Activated naive CD4-positive, alpha-beta T cell treated with anti-CD3 and anti-CD28 coated beads for 36 hours (primary cell): Measurements from ENCODE around the gene PAPPA. TPM values are rescaled to one million over a fixed set of nuclear protein-coding genes. Genes with fewer than 3 reads are reported as not detected.

Experiments
- CTCF ChIA-PET: fragments of 350-600 bp; sonication (Branson Sonifier 250); formaldehyde crosslinking; loops from one replicate; lab custom pipeline; 2021; ENCODE audit warnings: antibody characterized with exemption; lab: Charles Lee
- DNase-seq: peaks from one replicate; pipeline ENCODE4 v3.0.0-alpha.2; 2020
- H3K27ac Mint-ChIP-seq: one replicate; pipeline ENCODE4 v1.8.0; 2021; ENCODE audit warnings: mild to moderate bottlenecking, mixed read lengths
- H3K27me3 Mint-ChIP-seq: one replicate; pipeline ENCODE4 v1.8.0; 2021; ENCODE audit warnings: low read depth, mixed read lengths
- H3K36me3 Mint-ChIP-seq: one replicate; pipeline ENCODE4 v1.8.0; 2021; ENCODE audit warnings: low read depth, mixed read lengths
- H3K4me1 Mint-ChIP-seq: one replicate; pipeline ENCODE4 v1.8.0; 2021; ENCODE audit warnings: low read depth, mixed read lengths
- H3K4me3 Mint-ChIP-seq: one replicate; pipeline ENCODE4 v1.8.0; 2021; ENCODE audit warnings: mild to moderate bottlenecking, moderate library complexity, mixed read lengths
- H3K9me3 Mint-ChIP-seq: one replicate; pipeline ENCODE4 v1.8.0; 2021; ENCODE audit warnings: mixed read lengths
- intact Hi-C: fragments of 100-400 bp; cut with micrococcal nuclease; formaldehyde crosslinking; loops from one replicate; pipeline ENCODE4 v1.15.1; 2023
- total RNA-seq, 2 experiments: library from RNA; stranded (reverse); gene quantifications; one replicate each; pipeline ENCODE4 v1.2.3, GENCODE V29; 2021

Gene PAPPA
- total RNA-seq, 2 experiments from 2014 or later: not detected

GRCh38 chr9:116142706-116143492 lies 10.7 kb upstream of the PAPPA start:
- no peak for DNase-seq
- Mint-ChIP-seq H3K36me3 (no peaks in the 10 kb centered on the region), H3K9me3 (no peaks in the 10 kb centered on the region), H3K27ac (no peak overlapping the region), H3K4me3 (no peak overlapping the region), H3K4me1 (no peaks in the 10 kb centered on the region), H3K27me3 (peaks cover 15% of the 10 kb centered on the region)
- CTCF ChIA-PET: no interaction called here
- intact Hi-C loops: no loop called here

- DNase-seq: no peak
- peaks cover 18% of the 10 kb centered on the region for H3K27me3 Mint-ChIP-seq
Measured at GRCh38 chr9:116144038-116144437, 9.6 kb upstream of the PAPPA start.

GRCh38 chr9:116144555-116144954 lies 9.0 kb upstream of the PAPPA start:
- no peaks in the 10 kb centered on the region for H3K9me3 Mint-ChIP-seq
- intact Hi-C loops: no loop called here
- no peaks in the 10 kb centered on the region for H3K36me3 Mint-ChIP-seq
- H3K27me3 Mint-ChIP-seq: peaks cover 21% of the 10 kb centered on the region
- no peak overlapping the region for H3K4me3 Mint-ChIP-seq
- no peaks in the 10 kb centered on the region for H3K4me1 Mint-ChIP-seq
- no peak for DNase-seq
- CTCF ChIA-PET: interaction anchor here (0.5 kb wide), 1 partner anchor 338 kb away, joined by 5 read pairs; no protein-coding TSS in a partner anchor
- H3K27ac Mint-ChIP-seq: no peak overlapping the region

More at GRCh38 chr9:116144038-116144437, 9.6 kb upstream of the PAPPA start:
- intact Hi-C loops: no loop called here
- no peaks in the 10 kb centered on the region for H3K9me3 Mint-ChIP-seq
- no peak overlapping the region for H3K27ac Mint-ChIP-seq
- CTCF ChIA-PET: no interaction called here
- H3K4me3 Mint-ChIP-seq: no peak overlapping the region
- H3K4me1 Mint-ChIP-seq: no peaks in the 10 kb centered on the region
- no peaks in the 10 kb centered on the region for H3K36me3 Mint-ChIP-seq

- Mint-ChIP-seq H3K36me3 (no peaks in the 10 kb centered on the region), H3K4me1 (no peaks in the 10 kb centered on the region), H3K27ac (no peak overlapping the region), H3K9me3 (no peaks in the 10 kb centered on the region), H3K27me3 (peaks cover 24% of the 10 kb centered on the region), H3K4me3 (no peak overlapping the region)
- CTCF ChIA-PET: interaction anchor here (0.5 kb wide), 1 partner anchor 338 kb away, joined by 5 read pairs; no protein-coding TSS in a partner anchor
- intact Hi-C loops: no loop called here
- DNase-seq: no peak
Measured at GRCh38 chr9:116145036-116145435, 8.6 kb upstream of the PAPPA start.

- CTCF ChIA-PET: no interaction called here
- no peak overlapping the region for H3K4me3 Mint-ChIP-seq
- H3K4me1 Mint-ChIP-seq: no peaks in the 10 kb centered on the region
Measured at GRCh38 chr9:116147821-116148220, 5.8 kb upstream of the PAPPA start.

GRCh38 chr9:116149844-116150243 lies 3.7 kb upstream of the PAPPA start:
- intact Hi-C loops: loop anchor here (2.0 kb wide), 1 partner anchor 557 kb away; no protein-coding TSS in a partner anchor
- no peaks in the 10 kb centered on the region for H3K9me3 Mint-ChIP-seq
- CTCF ChIA-PET: interaction anchor here (1.0 kb wide), 1 partner anchor 345 kb away, joined by 3 read pairs; no protein-coding TSS in a partner anchor
- no peak overlapping the region for H3K4me3 Mint-ChIP-seq
- no peak for DNase-seq
- H3K27me3 Mint-ChIP-seq: peaks cover 50% of the 10 kb centered on the region
- no peaks in the 10 kb centered on the region for H3K36me3 Mint-ChIP-seq
- no peak overlapping the region for H3K27ac Mint-ChIP-seq
- H3K4me1 Mint-ChIP-seq: peaks cover 5% of the 10 kb centered on the region

More at GRCh38 chr9:116147821-116148220, 5.8 kb upstream of the PAPPA start:
- no peak for DNase-seq
- no peaks in the 10 kb centered on the region for H3K9me3 Mint-ChIP-seq
- H3K36me3 Mint-ChIP-seq: no peaks in the 10 kb centered on the region
- intact Hi-C loops: loop anchor here (2.0 kb wide), 1 partner anchor 555 kb away; no protein-coding TSS in a partner anchor
- peaks cover 43% of the 10 kb centered on the region for H3K27me3 Mint-ChIP-seq
- H3K27ac Mint-ChIP-seq: no peak overlapping the region

- no peak for DNase-seq
- no peaks in the 10 kb centered on the region for H3K36me3 Mint-ChIP-seq
- intact Hi-C loops: no loop called here
- H3K9me3 Mint-ChIP-seq: no peaks in the 10 kb centered on the region
- H3K27me3 Mint-ChIP-seq: peaks cover 62% of the 10 kb centered on the region
- peaks cover 15% of the 10 kb centered on the region for H3K4me1 Mint-ChIP-seq
- no peak overlapping the region for H3K27ac Mint-ChIP-seq
- CTCF ChIA-PET: no interaction called here
- H3K4me3 Mint-ChIP-seq: no peak overlapping the region
Measured at GRCh38 chr9:116151199-116151598, 2.4 kb upstream of the PAPPA start.

GRCh38 chr9:116151966-116152381 lies 1.6 kb upstream of the PAPPA start:
- peaks cover 15% of the 10 kb centered on the region for H3K4me1 Mint-ChIP-seq

GRCh38 chr9:116152390-116152789 lies 1.2 kb upstream of the PAPPA start:
- intact Hi-C loops: no loop called here

More at GRCh38 chr9:116151966-116152381, 1.6 kb upstream of the PAPPA start:
- Mint-ChIP-seq H3K9me3 (no peaks in the 10 kb centered on the region), H3K36me3 (no peaks in the 10 kb centered on the region), H3K27ac (no peak overlapping the region), H3K27me3 (peaks cover 64% of the 10 kb centered on the region), H3K4me3 (no peak overlapping the region)
- intact Hi-C loops: no loop called here
- no peak for DNase-seq
- CTCF ChIA-PET: interaction anchor here (0.5 to 1.1 kb wide), 2 partner anchors 52 to 406 kb away, joined by 4 to 7 read pairs; no protein-coding TSS in a partner anchor

GRCh38 chr9:116152941-116153764 lies 438 bp upstream of the PAPPA start:
- intact Hi-C loops: no loop called here

More at GRCh38 chr9:116152390-116152789, 1.2 kb upstream of the PAPPA start:
- Mint-ChIP-seq H3K4me1 (peaks cover 15% of the 10 kb centered on the region), H3K9me3 (no peaks in the 10 kb centered on the region), H3K36me3 (no peaks in the 10 kb centered on the region), H3K27ac (no peak overlapping the region), H3K27me3 (peaks cover 65% of the 10 kb centered on the region), H3K4me3 (no peak overlapping the region)
- DNase-seq: no peak
- CTCF ChIA-PET: interaction anchor here (0.5 to 1.1 kb wide), 3 partner anchors 13 to 406 kb away, joined by 3 to 7 read pairs (median 4); no protein-coding TSS in a partner anchor

GRCh38 chr9:116154334-116154975 lies 864 bp downstream of the PAPPA start:
- Mint-ChIP-seq H3K36me3 (no peaks in the 10 kb centered on the region), H3K4me3 (no peak overlapping the region), H3K4me1 (peaks cover 15% of the 10 kb centered on the region), H3K27ac (no peak overlapping the region), H3K27me3 (peaks cover 73% of the 10 kb centered on the region), H3K9me3 (no peaks in the 10 kb centered on the region)
- CTCF ChIA-PET: no interaction called here
- DNase-seq: no peak
- intact Hi-C loops: no loop called here

More at GRCh38 chr9:116152941-116153764, 438 bp upstream of the PAPPA start:
- Mint-ChIP-seq H3K27me3 (peaks cover 68% of the 10 kb centered on the region), H3K9me3 (no peaks in the 10 kb centered on the region), H3K4me1 (peaks cover 15% of the 10 kb centered on the region), H3K27ac (no peak overlapping the region), H3K36me3 (no peaks in the 10 kb centered on the region), H3K4me3 (no peak overlapping the region)
- CTCF ChIA-PET: interaction anchor here (0.7 to 1.1 kb wide), 3 partner anchors 13 to 666 kb away, joined by 3 to 7 read pairs (median 4); no protein-coding TSS in a partner anchor
- no peak for DNase-seq
